ENCODE data around the gene AOAH.
"Not testable (repeated sequence)": the region's sequence is repeated elsewhere in the genome, so short reads cannot be mapped to it uniquely, and the experiment has no call there.

AOAH gene

GRCh38 chr7:36535866-36536664 is 188.2 kb downstream of the AOAH start:
- DNase-seq = no peak

- DNase-seq = no peak
Observed at GRCh38 chr7:36533717-36534116, 190.6 kb downstream of the AOAH start.

DNA sequence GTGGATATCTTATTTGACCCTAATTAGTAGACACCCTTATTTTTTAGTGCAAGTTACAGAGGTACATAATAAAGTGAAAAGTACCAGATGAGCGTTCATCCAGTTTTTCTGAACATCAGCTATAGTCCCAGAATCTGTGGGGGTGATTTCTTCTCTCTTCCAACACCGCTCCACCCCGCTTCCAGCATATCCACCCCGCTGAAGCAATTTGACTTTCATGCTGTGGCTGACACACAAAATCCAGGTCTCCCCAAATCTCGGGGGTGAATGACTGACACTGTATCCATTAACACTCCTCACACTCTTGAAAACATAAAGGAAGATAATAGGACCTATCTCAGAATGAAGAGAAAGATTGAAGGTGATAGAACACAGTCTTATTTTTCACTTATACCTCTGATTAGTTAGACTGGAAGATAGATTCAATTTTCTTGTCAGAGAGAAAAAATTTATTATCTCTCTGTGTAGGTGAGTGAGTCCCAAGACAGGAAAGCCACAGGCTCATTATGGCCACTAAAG is 191.3 kb downstream of the AOAH start:
- no peak for DNase-seq

DNA sequence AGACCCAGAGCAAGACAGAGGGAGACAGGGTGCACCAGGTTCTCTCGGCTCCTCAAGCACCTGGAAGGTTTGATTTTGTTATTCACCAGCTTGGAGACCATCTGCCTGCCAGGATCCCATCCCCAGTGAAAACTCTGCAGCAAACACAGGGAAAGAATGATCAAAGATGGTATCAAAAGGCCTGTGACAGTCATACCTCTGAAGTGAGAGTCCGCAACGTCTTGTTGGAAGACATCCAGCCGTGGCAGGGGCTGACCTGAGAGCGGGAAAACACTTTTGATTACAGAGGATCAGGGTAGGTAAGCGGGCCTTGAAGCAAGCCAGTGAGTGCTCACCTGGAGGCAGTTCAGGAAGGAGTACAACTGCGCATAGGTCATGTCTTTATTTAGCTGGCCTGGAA is 192.3 kb downstream of the AOAH start:
- DNase-seq = no peak

- no peak for DNase-seq
Observed at GRCh38 chr7:36530456-36530855, 193.8 kb downstream of the AOAH start.

GRCh38 chr7:36527549-36527913 is 196.8 kb downstream of the AOAH start:
- DNase-seq = peak in 1 of 2 experiments; percentile 10

- DNase-seq = no peak
Observed at GRCh38 chr7:36526863-36527548, 197.3 kb downstream of the AOAH start.

GRCh38 chr7:36523371-36524101 is 200.8 kb downstream of the AOAH start:
- no peak for DNase-seq

- no peak for DNase-seq
Observed at GRCh38 chr7:36522453-36523007, 201.8 kb downstream of the AOAH start.

DNA sequence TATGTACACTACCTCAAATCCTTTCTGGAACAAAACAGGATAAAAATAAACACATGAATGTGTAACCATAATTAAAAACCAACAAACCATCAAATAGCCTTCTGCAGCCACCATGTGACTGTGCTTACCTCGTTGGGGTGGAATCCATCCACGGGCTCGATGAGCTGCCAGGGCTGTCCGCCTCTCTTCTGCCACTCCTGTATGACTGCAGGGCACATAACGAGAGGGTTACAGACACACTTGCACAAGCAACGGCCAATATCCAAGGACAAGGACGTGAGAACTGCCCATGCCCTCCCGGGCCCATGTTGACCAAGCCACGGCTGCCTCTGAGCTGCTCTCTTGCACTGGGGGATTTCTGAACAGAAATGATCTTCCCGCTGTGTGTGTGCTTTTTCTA is 202.4 kb downstream of the AOAH start:
- DNase-seq = no peak

- DNase-seq = no peak
Observed at GRCh38 chr7:36521133-36521532, 203.2 kb downstream of the AOAH start.

DNA sequence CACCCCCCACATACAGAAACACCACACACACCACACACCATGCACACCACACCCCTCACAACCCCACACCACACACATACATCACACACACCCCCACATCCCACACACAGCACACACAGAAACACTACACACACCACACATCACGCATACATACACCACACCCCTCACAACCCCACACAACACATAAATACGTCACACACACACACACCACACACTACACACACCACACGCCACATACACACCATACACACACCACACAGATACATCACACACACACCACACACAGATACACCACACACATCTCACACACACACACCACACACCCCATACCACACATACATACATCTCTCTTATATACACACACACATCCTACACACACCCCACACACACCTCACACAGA is 208.4 kb downstream of the AOAH start:
- DNase-seq = no peak

DNA sequence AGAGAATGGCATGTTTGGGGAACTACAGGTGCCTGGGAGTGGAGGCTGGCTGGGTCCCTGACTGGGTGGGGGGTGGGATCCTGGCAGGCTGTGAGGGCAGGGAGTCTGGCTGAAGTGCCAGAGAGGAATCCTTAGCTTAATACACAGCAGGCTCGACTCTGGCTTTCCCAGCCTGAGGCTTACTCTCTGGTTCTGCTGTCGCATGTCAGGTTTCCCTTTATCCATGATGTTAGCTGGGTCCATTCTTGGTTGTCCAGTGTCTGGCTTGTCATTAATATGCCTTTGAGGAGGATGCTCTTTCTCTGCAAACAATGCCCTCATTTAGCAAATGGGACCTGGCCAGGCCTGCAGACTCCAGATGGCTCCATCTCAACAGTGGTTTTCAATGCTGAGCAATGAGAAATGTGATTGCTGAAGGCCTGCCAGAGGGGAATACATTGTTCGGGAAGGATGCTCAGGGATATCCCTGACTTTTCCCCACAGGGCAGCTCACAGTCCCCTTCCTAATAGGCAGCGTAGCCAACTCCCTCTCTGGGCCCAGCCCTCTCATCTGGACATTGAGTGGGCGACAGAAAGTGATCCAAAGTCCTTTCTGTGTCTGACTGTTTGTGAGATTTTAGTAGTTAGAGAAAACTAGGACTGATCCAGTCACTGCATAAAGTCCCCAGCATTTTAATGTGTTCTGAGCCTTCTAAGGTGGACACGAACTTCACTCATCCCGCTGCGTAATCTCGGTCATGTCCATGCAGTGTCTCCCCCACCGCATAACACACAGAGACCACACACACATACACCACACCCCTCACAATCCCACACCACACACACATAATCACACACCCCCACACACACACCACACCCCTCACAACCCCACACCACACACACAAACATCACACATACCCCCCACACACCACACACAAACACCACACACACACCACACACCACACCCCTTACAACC is 209.7 kb downstream of the AOAH start:
- no peak for DNase-seq

GRCh38 chr7:36513393-36513792 is 210.9 kb downstream of the AOAH start:
- DNase-seq = no peak

DNA sequence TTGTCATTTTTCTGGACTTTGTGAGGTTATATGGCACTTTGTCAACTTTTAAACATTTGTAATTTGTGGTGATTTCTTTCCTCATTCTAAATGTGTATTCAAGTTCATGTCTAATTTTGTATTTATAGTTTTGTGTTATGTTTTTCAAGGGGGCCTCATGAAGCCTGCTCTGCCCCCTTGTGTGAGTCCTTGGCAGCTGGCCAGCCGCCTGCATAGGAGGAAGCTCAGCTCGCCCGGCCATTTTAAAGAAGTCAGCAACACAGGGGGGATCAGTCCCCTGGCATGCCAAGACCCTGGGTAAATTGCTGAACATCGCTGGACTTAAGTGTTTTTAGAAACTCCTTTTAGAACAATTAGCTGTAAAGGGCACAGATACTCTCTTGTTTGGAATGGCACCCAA is 211.7 kb downstream of the AOAH start:
- no peak for DNase-seq

GRCh38 chr7:36509962-36510361 is 214.3 kb downstream of the AOAH start:
- no peak for DNase-seq

- DNase-seq = no peak
Observed at GRCh38 chr7:36507475-36508440, 216.5 kb downstream of the AOAH start.

DNA sequence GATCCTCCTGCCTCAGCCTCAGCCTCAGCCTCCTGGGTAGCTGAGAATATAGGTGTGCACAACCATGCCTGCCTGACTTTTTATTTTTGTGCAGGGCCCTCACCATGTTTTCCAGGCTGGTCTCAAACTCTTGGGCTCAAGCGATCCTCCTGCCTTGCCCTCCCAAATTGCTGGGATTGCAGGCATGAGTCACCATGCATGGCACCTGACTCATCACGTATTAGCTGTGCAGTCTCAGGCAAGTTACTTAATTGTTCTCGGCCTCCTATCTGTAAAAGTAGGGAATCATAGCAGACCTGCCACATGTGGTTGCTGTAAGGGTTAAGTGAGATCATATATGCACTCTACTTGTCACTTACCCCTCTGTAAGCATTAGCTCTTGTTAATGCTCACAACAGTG is 217.5 kb downstream of the AOAH start:
- no peak for DNase-seq

DNA sequence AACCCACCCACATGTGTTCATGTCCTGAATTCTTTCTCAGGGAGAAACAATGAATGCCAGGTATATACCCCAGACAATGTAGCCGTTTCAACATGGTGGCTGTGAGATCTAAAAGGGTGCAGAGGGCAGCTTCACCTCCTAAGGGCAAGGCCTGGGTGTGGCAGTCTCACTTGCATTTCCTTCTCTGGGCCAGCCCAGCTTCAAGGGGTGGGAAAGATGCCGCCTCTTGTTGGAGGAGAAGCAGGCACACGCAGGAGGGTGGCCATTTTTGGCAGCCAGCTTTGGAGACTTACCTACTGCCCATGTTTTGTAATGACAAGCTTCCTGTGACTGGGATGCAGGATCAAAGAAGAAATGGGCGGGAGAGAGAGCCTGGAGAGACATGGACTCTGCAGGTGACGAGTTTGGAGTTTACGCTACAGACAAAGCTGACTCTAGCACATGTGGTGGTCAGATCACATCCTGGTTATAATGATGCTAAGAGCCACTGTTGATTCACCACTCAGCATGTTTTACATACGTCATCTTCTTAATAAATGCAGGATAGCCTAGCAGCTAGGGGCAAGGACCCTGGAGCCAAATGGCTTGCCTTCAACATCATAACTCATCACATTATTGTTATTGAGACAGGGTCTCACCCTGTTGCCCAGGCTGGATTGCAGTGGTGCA is 218.0 kb downstream of the AOAH start:
- DNase-seq = no peak

DNA sequence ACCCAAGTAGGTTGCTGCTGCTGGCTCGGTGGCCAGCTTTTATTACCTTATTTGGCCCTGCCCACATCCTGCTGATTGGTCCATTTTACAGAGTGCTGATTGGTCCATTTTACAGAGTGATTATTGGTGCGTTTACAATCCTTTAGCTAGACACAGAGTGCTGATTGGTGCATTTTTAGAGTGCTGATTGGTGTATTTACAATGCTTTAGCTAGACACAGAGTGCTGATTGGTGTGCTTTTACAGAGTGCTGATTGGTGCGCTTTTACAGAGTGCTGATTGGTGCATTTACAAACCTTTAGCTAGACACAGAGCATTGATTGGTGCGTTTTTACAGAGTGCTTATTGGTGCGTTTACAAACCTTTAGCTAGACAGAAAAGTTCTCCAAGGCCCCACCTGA is 219.7 kb downstream of the AOAH start:
- DNase-seq = not testable (repeated sequence)

All from activated CD4-positive, alpha-beta T cell treated with anti-CD3 and anti-CD28 coated beads, Interleukin-2, amount 50 U/mL, for 48 hours (primary cell).